H9 (cell line): ENCODE measurements around the gene SH3RF3. TPM values are rescaled to one million over a fixed set of nuclear protein-coding genes. Genes with fewer than 3 reads are reported as not detected.

ENCODE experiments used
- DNase-seq: peaks from one replicate; pipeline ENCODE4 v3.0.0-alpha.2; 2017
- H2AFZ ChIP-seq: one replicate; pipeline ENCODE4 v1.6.1; 2013; ENCODE audit warnings: mild to moderate bottlenecking, low read length, control low read depth, moderate library complexity
- H2AK5ac ChIP-seq: 2 replicates; pipeline ENCODE4 v1.6.1; 2013; ENCODE audit warnings: low read length, control low read depth, mixed read lengths; ENCODE audit not compliant: insufficient read length
- H2BK120ac ChIP-seq: one replicate; pipeline ENCODE4 v1.6.1; 2013; ENCODE audit warnings: low read depth, mild to moderate bottlenecking, low read length, control low read depth, inconsistent platforms; ENCODE audit not compliant: poor library complexity, severe bottlenecking
- H2BK12ac ChIP-seq: 2 replicates; pipeline ENCODE4 v1.6.1; 2013; ENCODE audit warnings: low read length, control low read depth, mixed read lengths, low read depth; ENCODE audit not compliant: insufficient read length
- H2BK15ac ChIP-seq: 2 replicates; pipeline ENCODE4 v1.6.1; 2013; ENCODE audit warnings: low read depth, low read length, control low read depth
- H2BK20ac ChIP-seq: one replicate; pipeline ENCODE4 v1.6.1; 2013; ENCODE audit warnings: low read depth, mild to moderate bottlenecking, low read length, control low read depth, inconsistent platforms; ENCODE audit not compliant: poor library complexity, severe bottlenecking
- H2BK5ac ChIP-seq: 2 replicates; pipeline ENCODE4 v1.6.1; 2013; ENCODE audit warnings: low read length, control low read depth, mixed read lengths; ENCODE audit not compliant: insufficient read length
- H3K14ac ChIP-seq: 2 replicates; pipeline ENCODE4 v1.6.1; 2013; ENCODE audit warnings: low read length, control low read depth; ENCODE audit not compliant: insufficient read depth
- H3K18ac ChIP-seq: 2 replicates; pipeline ENCODE4 v1.6.1; 2013; ENCODE audit warnings: low read depth, mild to moderate bottlenecking, mixed read lengths, low read length, control low read depth; ENCODE audit not compliant: insufficient read length
- H3K23ac ChIP-seq: 2 replicates; pipeline ENCODE4 v1.6.1; 2013; ENCODE audit warnings: low read length, control low read depth, mixed read lengths, low read depth; ENCODE audit not compliant: insufficient read length
- H3K23me2 ChIP-seq: 2 replicates; pipeline ENCODE4 v1.6.1; 2013; ENCODE audit warnings: low read depth, mild to moderate bottlenecking, mixed read lengths, low read length, control low read depth; ENCODE audit not compliant: insufficient read length, poor library complexity, severe bottlenecking
- H3K27ac ChIP-seq: 2 replicates; pipeline ENCODE4 v1.5.1; 2013; ENCODE audit warnings: low read length, control low read depth, mixed read lengths, low read depth; ENCODE audit not compliant: insufficient read length
- H3K27me3 ChIP-seq: 2 replicates; pipeline ENCODE4 v1.6.1; 2013; ENCODE audit warnings: low read length, control low read depth, inconsistent platforms; ENCODE audit not compliant: insufficient read depth
- H3K4ac ChIP-seq: 2 replicates; pipeline ENCODE4 v1.6.1; 2013; ENCODE audit warnings: low read depth, mild to moderate bottlenecking, control low read depth, inconsistent platforms, low read length, moderate library complexity
- H3K4me1 ChIP-seq: 2 replicates; pipeline ENCODE4 v1.6.1; 2013; ENCODE audit warnings: low read length, control low read depth, inconsistent platforms; ENCODE audit not compliant: insufficient read depth
- H3K4me2 ChIP-seq: 2 replicates; pipeline ENCODE4 v1.6.1; 2013; ENCODE audit warnings: low read length, control low read depth, mixed read lengths; ENCODE audit not compliant: insufficient read length, insufficient read depth
- H3K56ac ChIP-seq: 2 replicates; pipeline ENCODE4 v1.6.1; 2013; ENCODE audit warnings: low read depth, mild to moderate bottlenecking, mixed read lengths, low read length, control low read depth; ENCODE audit not compliant: insufficient read length
- H3K79me1 ChIP-seq: 2 replicates; pipeline ENCODE4 v1.6.1; 2013; ENCODE audit warnings: low read depth, mild to moderate bottlenecking, moderate library complexity, low read length, control low read depth, inconsistent platforms; ENCODE audit not compliant: insufficient read depth, poor library complexity, severe bottlenecking
- H3K79me2 ChIP-seq: 2 replicates; pipeline ENCODE4 v1.6.1; 2013; ENCODE audit warnings: low read length, control low read depth, inconsistent platforms; ENCODE audit not compliant: insufficient read depth
- H3K9ac ChIP-seq: 2 replicates; pipeline ENCODE4 v1.6.1; 2013; ENCODE audit warnings: low read length, control low read depth, mixed read lengths; ENCODE audit not compliant: insufficient read length; ENCODE audit errors: extremely low read depth
- H3K9me3 ChIP-seq: one replicate; pipeline ENCODE4 v1.6.1; 2013; ENCODE audit warnings: low read depth, low read length, inconsistent platforms; ENCODE audit not compliant: control insufficient read depth
- H3T11ph ChIP-seq: one replicate; pipeline ENCODE4 v1.6.1; 2013; ENCODE audit warnings: mild to moderate bottlenecking, low read length, control low read depth, inconsistent platforms
- H4K20me1 ChIP-seq: one replicate; pipeline ENCODE4 v1.6.1; 2013; ENCODE audit not compliant: control insufficient read depth, insufficient read length, insufficient read depth
- H4K5ac ChIP-seq: 2 replicates; pipeline ENCODE4 v1.6.1; 2013; ENCODE audit warnings: low read depth, mild to moderate bottlenecking, mixed read lengths, low read length, control low read depth; ENCODE audit not compliant: insufficient read length
- H4K8ac ChIP-seq: replicated peaks from 2 replicates; pipeline ENCODE4 v1.6.1; 2013; ENCODE audit warnings: low read length, control low read depth, mixed read lengths, low read depth; ENCODE audit not compliant: insufficient read length
- H4K91ac ChIP-seq: 2 replicates; pipeline ENCODE4 v1.6.1; 2013; ENCODE audit warnings: low read depth, mild to moderate bottlenecking, moderate library complexity, mixed read lengths, low read length, control low read depth; ENCODE audit not compliant: insufficient read length
- H3K27ac Mint-ChIP-seq, 3 experiments: 2 replicates in 2 of 3; 3 replicates in 1 of 3; pipeline ENCODE4 v1.8.0; 2020 to 2021; ENCODE audit warnings: mixed read lengths in 3 of 3, mild to moderate bottlenecking in 1 of 3, moderate library complexity in 1 of 3
- H3K27me3 Mint-ChIP-seq: 2 replicates; pipeline ENCODE4 v1.8.0; 2021; ENCODE audit warnings: low read depth, mild to moderate bottlenecking, moderate library complexity, mixed read lengths
- H3K36me3 Mint-ChIP-seq, 3 experiments: 2 replicates in 2 of 3; 3 replicates in 1 of 3; pipeline ENCODE4 v1.8.0; 2020 to 2021; ENCODE audit warnings: low read depth in 3 of 3, mixed read lengths in 3 of 3; ENCODE audit not compliant: insufficient read depth in 1 of 3
- H3K4me1 Mint-ChIP-seq, 2 experiments: 2 replicates each; pipeline ENCODE4 v1.8.0; 2020; ENCODE audit warnings: mixed read lengths in 2 of 2
- H3K4me3 Mint-ChIP-seq, 2 experiments: 2 replicates in 1 of 2; 3 replicates in 1 of 2; pipeline ENCODE4 v1.8.0; 2020 to 2021; ENCODE audit warnings: mild to moderate bottlenecking in 2 of 2, mixed read lengths in 2 of 2, moderate library complexity in 1 of 2
- H3K9me3 Mint-ChIP-seq, 2 experiments: 2 replicates in 1 of 2; 3 replicates in 1 of 2; pipeline ENCODE4 v1.8.0; 2020; ENCODE audit warnings: mild to moderate bottlenecking in 2 of 2, mixed read lengths in 2 of 2, moderate library complexity in 1 of 2
- CTCF ChIP-seq: fragments of 200-600 bp; sonication (generic); conservative IDR thresholded peaks from 3 replicates; pipeline ENCODE4 v1.8.0; 2021; ENCODE audit warnings: antibody characterized with exemption, mild to moderate bottlenecking
- WGBS: extraction: QIAGEN DNeasy Blood & Tissue Kit; methylation state at CpG from one replicate; pipeline ENCODE4 v1.1.7; 2013; ENCODE audit warnings: missing lambda C conversion rate, low lambda C conversion rate, mixed read lengths; ENCODE audit not compliant: insufficient read length; ENCODE audit errors: extremely low coverage; 5-methylcytosine and 5-hydroxymethylcytosine counted together
- total RNA-seq: library from RNA; stranded (reverse); gene quantifications from 2 replicates; pipeline ENCODE4 v1.2.1, GENCODE V29; 2021

The SH3RF3 gene
- total RNA-seq, 1 experiment from 2014 or later = 0.46 TPM

GRCh38 chr2:109312902-109313301 lies 183.9 kb downstream of the SH3RF3 start:
- H3K4me3 Mint-ChIP-seq = no peak overlapping the region
- Histone ChIP-seq H4K8ac (no peak overlapping the region), H4K5ac (no peak overlapping the region), H3K56ac (no peak overlapping the region), H3K23me2 (no peaks in the 10 kb centered on the region), H3K14ac (no peak overlapping the region), H2BK5ac (no peak overlapping the region), H3K23ac (no peak overlapping the region), H2BK12ac (no peak overlapping the region), H3K18ac (no peak overlapping the region), H4K91ac (no peak overlapping the region), H4K20me1 (no peaks in the 10 kb centered on the region), H3K4me2 (no peak overlapping the region), H2BK15ac (no peak overlapping the region), H3K9ac (no peak overlapping the region), H2AFZ (no peak overlapping the region), H3K79me1 (no peaks in the 10 kb centered on the region), H2BK120ac (no peak overlapping the region), H2AK5ac (no peak overlapping the region), H3K9me3 (no peaks in the 10 kb centered on the region), H2BK20ac (no peak overlapping the region), H3K27ac (no peak overlapping the region), H3K27me3 (no peaks in the 10 kb centered on the region), H3K4me1 (no peaks in the 10 kb centered on the region), H3T11ph (no peak overlapping the region), H3K4ac (no peak overlapping the region), H3K79me2 (no peaks in the 10 kb centered on the region)
- H3K4me1 Mint-ChIP-seq = peaks cover 0 to 4% of the 10 kb centered on the region in 2 experiments; a peak in 2 of 4 replicates
- no CpG with 5 or more reads among the region's 5 CpGs for WGBS
- DNase-seq = no peak
- H3K9me3 Mint-ChIP-seq = no peaks in the 10 kb centered on the region; a peak in 2 of 5 replicates
- no peak; the same call in 2 of the 3 replicates for TF ChIP-seq CTCF
- H3K27me3 Mint-ChIP-seq = peaks cover 1% of the 10 kb centered on the region
- no peak overlapping the region for H3K27ac Mint-ChIP-seq
- no peaks in the 10 kb centered on the region for H3K36me3 Mint-ChIP-seq
